ENCODE measurements around the gene MYO5A.

MYO5A gene

DNA sequence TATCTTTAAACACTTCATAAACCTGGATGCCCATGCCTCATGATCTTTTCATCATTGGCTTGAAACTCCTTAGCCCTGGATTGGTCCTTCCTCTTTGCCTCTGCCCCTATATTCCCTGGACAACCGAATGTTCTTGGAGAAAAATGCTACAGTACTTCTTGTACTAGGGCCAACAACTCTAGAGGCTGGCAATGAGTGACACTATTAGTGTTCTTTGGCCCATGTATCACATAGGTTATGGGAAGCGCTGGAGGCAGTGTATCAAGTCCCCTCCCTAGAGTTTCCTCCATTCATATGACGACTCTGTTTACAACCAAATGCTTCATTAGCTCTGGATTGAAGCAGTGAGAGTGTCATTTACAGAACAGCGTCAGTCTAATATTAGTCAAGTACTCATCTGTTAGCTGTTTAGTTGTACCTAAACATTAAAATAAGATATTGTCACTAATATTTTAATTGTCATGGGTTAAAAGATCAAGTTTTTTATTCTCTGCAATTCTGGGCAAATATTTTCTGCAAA, 166.6 kb downstream of the MYO5A start:
- no peak for DNase-seq
- no peaks in the 10 kb centered on the region for H3K27me3 ChIP-seq (replicated peaks; ENCODE audit: insufficient read depth, low read length)
- H3K9me3 ChIP-seq (replicated peaks; ENCODE audit: insufficient read depth, low read length) = no peaks in the 10 kb centered on the region
- no peaks in the 10 kb centered on the region for H3K4me1 ChIP-seq (ENCODE audit: low read length)
- TF ChIP-seq, protein P1, sequence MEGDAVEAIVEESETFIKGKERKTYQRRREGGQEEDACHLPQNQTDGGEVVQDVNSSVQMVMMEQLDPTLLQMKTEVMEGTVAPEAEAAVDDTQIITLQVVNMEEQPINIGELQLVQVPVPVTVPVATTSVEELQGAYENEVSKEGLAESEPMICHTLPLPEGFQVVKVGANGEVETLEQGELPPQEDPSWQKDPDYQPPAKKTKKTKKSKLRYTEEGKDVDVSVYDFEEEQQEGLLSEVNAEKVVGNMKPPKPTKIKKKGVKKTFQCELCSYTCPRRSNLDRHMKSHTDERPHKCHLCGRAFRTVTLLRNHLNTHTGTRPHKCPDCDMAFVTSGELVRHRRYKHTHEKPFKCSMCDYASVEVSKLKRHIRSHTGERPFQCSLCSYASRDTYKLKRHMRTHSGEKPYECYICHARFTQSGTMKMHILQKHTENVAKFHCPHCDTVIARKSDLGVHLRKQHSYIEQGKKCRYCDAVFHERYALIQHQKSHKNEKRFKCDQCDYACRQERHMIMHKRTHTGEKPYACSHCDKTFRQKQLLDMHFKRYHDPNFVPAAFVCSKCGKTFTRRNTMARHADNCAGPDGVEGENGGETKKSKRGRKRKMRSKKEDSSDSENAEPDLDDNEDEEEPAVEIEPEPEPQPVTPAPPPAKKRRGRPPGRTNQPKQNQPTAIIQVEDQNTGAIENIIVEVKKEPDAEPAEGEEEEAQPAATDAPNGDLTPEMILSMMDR (IDR thresholded peaks at IDR 0.05; ENCODE audit: low read length) = no peak
- TF ChIP-seq EZH2phosphoT487 (IDR thresholded peaks at IDR 0.05; ENCODE audit: low read length) = no peak
- TF ChIP-seq EZH2 (optimal IDR thresholded peaks at IDR 0.05; ENCODE audit: low read depth, low read length) = no peak
- peaks cover 17% of the 10 kb centered on the region for H3K36me3 ChIP-seq (replicated peaks; ENCODE audit: insufficient read depth, low read length)
- H3K9ac ChIP-seq (ENCODE audit: low read length) = no peak overlapping the region
- no peak overlapping the region for H3K4me3 ChIP-seq (ENCODE audit: low read length)
- H4K20me1 ChIP-seq (ENCODE audit: insufficient read depth, low read length) = no peaks in the 10 kb centered on the region
- H3K4me2 ChIP-seq (ENCODE audit: low read depth, low read length) = no peak overlapping the region
- no peaks in the 10 kb centered on the region for H3K9me2 ChIP-seq (replicated peaks; ENCODE audit: insufficient read depth, low read length)
- H3K27ac ChIP-seq (ENCODE audit: low read length) = no peak overlapping the region
- peaks cover 6% of the 10 kb centered on the region; the same call in 1 of the 2 replicates for H3F3A ChIP-seq (ENCODE audit: insufficient read depth, low read length)
- H3K79me2 ChIP-seq (ENCODE audit: low read length) = peaks cover 5% of the 10 kb centered on the region; the same call in 1 of the 2 replicates
- no peak overlapping the region for H2AFZ ChIP-seq (ENCODE audit: low read length)

DNA sequence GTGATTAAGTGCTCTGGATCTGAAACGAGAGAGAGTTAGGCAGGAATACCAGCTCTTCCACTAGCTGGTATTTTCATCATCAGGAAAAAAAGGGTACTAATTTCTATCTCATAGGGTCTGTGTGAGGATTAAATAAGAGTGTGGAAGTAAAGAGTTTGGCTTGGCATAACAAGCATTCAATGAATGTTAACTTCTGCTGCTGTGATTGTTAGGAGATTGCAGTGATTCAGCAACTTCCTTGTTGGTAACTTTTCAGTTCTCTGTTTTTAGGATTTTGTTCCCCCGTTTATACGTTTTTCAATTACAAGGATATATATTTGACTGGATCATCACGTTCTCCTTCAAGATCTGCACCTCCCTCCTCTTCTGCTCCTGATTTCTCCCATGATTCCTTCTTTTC, 167.2 kb downstream of the MYO5A start:
- H3K9me2 ChIP-seq (replicated peaks; ENCODE audit: insufficient read depth, low read length) = no peaks in the 10 kb centered on the region
- H3K9ac ChIP-seq (ENCODE audit: low read length) = no peak overlapping the region
- no peaks in the 10 kb centered on the region for H3K27me3 ChIP-seq (replicated peaks; ENCODE audit: insufficient read depth, low read length)
- H3K4me3 ChIP-seq (ENCODE audit: low read length) = no peak overlapping the region
- no peak for TF ChIP-seq EZH2 (optimal IDR thresholded peaks at IDR 0.05; ENCODE audit: low read depth, low read length)
- TF ChIP-seq EZH2phosphoT487 (IDR thresholded peaks at IDR 0.05; ENCODE audit: low read length) = no peak
- TF ChIP-seq, protein P1 (IDR thresholded peaks at IDR 0.05; ENCODE audit: low read length) = no peak
- no peak overlapping the region for H3K4me2 ChIP-seq (ENCODE audit: low read depth, low read length)
- H3K79me2 ChIP-seq (ENCODE audit: low read length) = peaks cover 5% of the 10 kb centered on the region; the same call in 1 of the 2 replicates
- H4K20me1 ChIP-seq (ENCODE audit: insufficient read depth, low read length) = no peaks in the 10 kb centered on the region
- peaks cover 6% of the 10 kb centered on the region; the same call in 1 of the 2 replicates for H3F3A ChIP-seq (ENCODE audit: insufficient read depth, low read length)
- H3K27ac ChIP-seq (ENCODE audit: low read length) = no peak overlapping the region
- H3K36me3 ChIP-seq (replicated peaks; ENCODE audit: insufficient read depth, low read length) = peaks cover 14% of the 10 kb centered on the region; the same call in 1 of the 2 replicates
- DNase-seq = no peak
- no peaks in the 10 kb centered on the region for H3K4me1 ChIP-seq (ENCODE audit: low read length)
- no peaks in the 10 kb centered on the region for H3K9me3 ChIP-seq (replicated peaks; ENCODE audit: insufficient read depth, low read length)
- H2AFZ ChIP-seq (ENCODE audit: low read length) = no peak overlapping the region

DNA sequence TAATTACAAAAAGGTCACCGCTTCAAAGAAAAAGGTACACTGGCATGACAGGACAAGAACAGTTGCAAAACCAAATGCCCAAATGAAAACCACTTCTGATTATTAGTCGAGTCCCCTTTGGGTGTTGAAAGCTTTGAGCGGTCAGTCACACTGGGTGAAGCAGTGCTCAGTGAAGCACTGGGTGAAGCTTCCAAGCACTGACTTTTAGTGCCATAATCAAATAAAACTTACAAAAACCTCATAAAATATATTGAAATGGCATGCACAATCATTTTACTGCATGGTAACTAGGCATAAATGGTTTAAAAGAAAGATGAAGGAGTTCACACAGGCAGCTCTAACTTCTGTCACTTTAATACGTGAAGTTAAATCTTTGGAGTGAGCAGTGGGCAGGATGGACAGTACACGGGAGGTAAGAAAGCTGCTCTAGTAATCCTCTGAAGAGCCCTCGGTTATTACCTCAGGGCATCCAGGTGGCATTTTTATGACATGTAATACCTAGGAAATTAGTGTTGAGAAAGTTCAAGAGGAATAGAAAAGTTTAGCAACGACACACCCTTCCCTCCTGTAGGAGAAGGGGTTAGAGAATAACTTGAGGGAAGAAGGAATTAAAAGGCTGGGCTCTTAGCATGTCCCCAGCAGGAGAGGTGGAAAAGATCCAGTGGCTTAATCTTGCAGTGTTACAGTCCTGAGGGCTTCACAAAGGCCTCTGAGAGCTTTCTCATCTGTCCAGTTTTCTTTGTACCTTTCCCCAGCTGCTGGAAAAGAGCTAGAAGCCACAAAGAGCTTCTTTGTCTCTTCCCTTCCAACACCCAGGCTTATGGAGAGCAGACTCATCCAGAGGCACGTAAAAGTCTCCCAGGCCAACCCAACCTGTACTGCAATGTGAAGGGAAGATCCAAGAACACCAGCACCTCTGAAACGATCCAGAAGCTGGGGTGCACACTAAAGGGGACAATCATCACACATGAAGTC, 168.2 kb downstream of the MYO5A start:
- DNase-seq = no peak
- no peak overlapping the region for H3K4me3 ChIP-seq (ENCODE audit: low read length)
- H3K4me2 ChIP-seq (ENCODE audit: low read depth, low read length) = no peak overlapping the region
- H3K9ac ChIP-seq (ENCODE audit: low read length) = no peak overlapping the region
- H3K27me3 ChIP-seq (replicated peaks; ENCODE audit: insufficient read depth, low read length) = no peaks in the 10 kb centered on the region
- H3K9me2 ChIP-seq (replicated peaks; ENCODE audit: insufficient read depth, low read length) = no peaks in the 10 kb centered on the region
- H3K27ac ChIP-seq (ENCODE audit: low read length) = no peak overlapping the region
- no peak overlapping the region for H2AFZ ChIP-seq (ENCODE audit: low read length)
- TF ChIP-seq EZH2phosphoT487 (IDR thresholded peaks at IDR 0.05; ENCODE audit: low read length) (no peak), EZH2 (optimal IDR thresholded peaks at IDR 0.05; ENCODE audit: low read depth, low read length) (no peak)
- TF ChIP-seq, protein P1 (IDR thresholded peaks at IDR 0.05; ENCODE audit: low read length) = no peak
- H3K79me2 ChIP-seq (ENCODE audit: low read length) = peaks cover 5% of the 10 kb centered on the region; the same call in 1 of the 2 replicates
- peaks cover 14% of the 10 kb centered on the region; the same call in 1 of the 2 replicates for H3K36me3 ChIP-seq (replicated peaks; ENCODE audit: insufficient read depth, low read length)
- no peaks in the 10 kb centered on the region for H3K9me3 ChIP-seq (replicated peaks; ENCODE audit: insufficient read depth, low read length)
- 0 out of 2 replicates have a peak, but pooled peaks cover 3% of the 10 kb centered on the region for H3F3A ChIP-seq (ENCODE audit: insufficient read depth, low read length)
- H4K20me1 ChIP-seq (ENCODE audit: insufficient read depth, low read length) = no peaks in the 10 kb centered on the region
- H3K4me1 ChIP-seq (ENCODE audit: low read length) = no peaks in the 10 kb centered on the region

Measured in MM.1S (cell line).